Fibroblast of lung (primary cell): ENCODE measurements around the gene PIN1. TPM values are rescaled to one million over a fixed set of nuclear protein-coding genes. Genes with fewer than 3 reads are reported as not detected.

Experiments
- DNase-seq, 2 donors: peaks; one replicate each; pipeline versions ENCODE4 v3.0.0 to v3.0.0-alpha.2; 2010; ENCODE audit warnings: low read depth in 2 of 2
- H2AFZ ChIP-seq: 2 replicates; pipeline ENCODE4 v1.5.1; 2012; ENCODE audit warnings: low read length, control low read depth, inconsistent platforms
- H3K27ac ChIP-seq: 2 replicates; pipeline ENCODE4 v1.5.1; 2011; ENCODE audit warnings: low read length, control low read depth; ENCODE audit not compliant: insufficient read depth
- H3K27me3 ChIP-seq: 2 replicates; pipeline ENCODE4 v1.5.1; 2011; ENCODE audit warnings: mild to moderate bottlenecking, low read length; ENCODE audit not compliant: control insufficient read depth, insufficient read depth
- H3K36me3 ChIP-seq: 2 replicates; pipeline ENCODE4 v1.5.1; 2011; ENCODE audit warnings: low read length; ENCODE audit not compliant: control insufficient read depth, insufficient read depth
- H3K4me1 ChIP-seq: 2 replicates; pipeline ENCODE4 v1.5.1; 2011; ENCODE audit warnings: low read length; ENCODE audit not compliant: control insufficient read depth, insufficient read depth; ENCODE audit errors: extremely low read depth
- H3K4me2 ChIP-seq: 2 replicates; pipeline ENCODE4 v1.5.1; 2011; ENCODE audit warnings: low read length, control low read depth; ENCODE audit not compliant: insufficient read depth; ENCODE audit errors: extremely low read depth
- H3K4me3 ChIP-seq, 4 experiments: fragments of 200-600 bp in 1 of 4; sonication (generic) in 1 of 4; replicated peaks in 1 of 4; 2 replicates each; pipeline ENCODE4 v1.5.1; 2011 to 2016; ENCODE audit warnings: low read length in 4 of 4, low read depth in 3 of 4, mild to moderate bottlenecking in 3 of 4, control low read depth in 2 of 4, inconsistent platforms in 1 of 4, mixed read lengths in 1 of 4; ENCODE audit not compliant: insufficient read depth in 1 of 4; ENCODE audit errors: control extremely low read depth in 1 of 4
- H3K79me2 ChIP-seq: 2 replicates; pipeline ENCODE4 v1.5.1; 2012; ENCODE audit warnings: mild to moderate bottlenecking, low read length, inconsistent platforms; ENCODE audit not compliant: control insufficient read depth, insufficient read depth
- H3K9ac ChIP-seq: 2 replicates; pipeline ENCODE4 v1.5.1; 2011; ENCODE audit warnings: mild to moderate bottlenecking, low read length, control low read depth; ENCODE audit not compliant: insufficient read depth
- H3K9me3 ChIP-seq: 2 replicates; pipeline ENCODE4 v1.5.1; 2012; ENCODE audit warnings: low read depth, low read length; ENCODE audit not compliant: control insufficient read depth, insufficient read depth
- H4K20me1 ChIP-seq: 2 replicates; pipeline ENCODE4 v1.5.1; 2011; ENCODE audit warnings: low read length; ENCODE audit not compliant: control insufficient read depth, insufficient read depth; ENCODE audit errors: extremely low read depth
- EZH2 ChIP-seq: IDR thresholded peaks from 2 replicates; pipeline ENCODE4 v1.5.1; 2012; ENCODE audit warnings: low read length, control low read depth, mild to moderate bottlenecking; ENCODE audit errors: missing control alignments
- polyA plus RNA-seq, 2 donors: library from polyadenylated mRNA; depleted of rRNA in 1 of 2; stranded (reverse) in 1 of 2; unstranded in 1 of 2; fragments of >200 nt; gene quantifications; 2 replicates each; pipeline ENCODE4 v1.2.1, GENCODE V29; 2011 to 2012; ENCODE audit warnings: missing spikeins in 1 of 2
- total RNA-seq: library from RNA; depleted of rRNA; stranded (reverse); fragments of >200 nt; gene quantifications from 2 replicates; pipeline ENCODE4 v1.2.1, GENCODE V29; 2014
- TF ChIP-seq, protein P1 (sequence below), 2 donors: IDR thresholded peaks in 1 of 2; conservative IDR thresholded peaks in 1 of 2; 1 replicate in 1 of 2; 2 replicates in 1 of 2; pipeline ENCODE4 v1.5.1; 2011 to 2012; ENCODE audit warnings: low read length in 2 of 2, control low read depth in 1 of 2, inconsistent platforms in 1 of 2, low read depth in 1 of 2, mild to moderate bottlenecking in 1 of 2

Gene PIN1
- total and polyA plus RNA-seq, 2 donors (not counting 1 experiment from before 2014, with no cell fraction given): 33.4 to 98.8 TPM

DNA sequence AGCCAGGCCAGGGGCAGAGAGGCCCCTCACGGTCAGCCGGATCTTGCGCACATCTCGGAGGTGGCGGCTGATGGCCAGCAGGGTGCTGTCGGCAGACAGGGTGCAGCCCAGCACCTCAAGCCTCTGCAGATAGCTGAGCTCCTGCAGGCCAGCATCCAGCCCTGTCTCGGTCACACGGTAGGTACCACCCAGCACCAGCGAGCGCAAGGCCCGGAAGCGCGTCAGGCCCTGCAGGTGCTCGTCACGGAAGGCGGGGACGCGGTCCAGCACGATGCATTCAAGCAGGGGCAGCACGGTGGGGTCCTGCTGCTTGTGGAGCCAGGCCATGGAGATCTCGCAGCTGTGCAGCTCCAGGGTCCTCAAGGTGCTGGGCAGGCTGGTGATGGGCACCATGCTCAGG, 24.0 kb upstream of the PIN1 start:
- no peaks in the 10 kb centered on the region for H3K9me3 ChIP-seq
- TF ChIP-seq EZH2: no peak
- TF ChIP-seq, protein P1, sequence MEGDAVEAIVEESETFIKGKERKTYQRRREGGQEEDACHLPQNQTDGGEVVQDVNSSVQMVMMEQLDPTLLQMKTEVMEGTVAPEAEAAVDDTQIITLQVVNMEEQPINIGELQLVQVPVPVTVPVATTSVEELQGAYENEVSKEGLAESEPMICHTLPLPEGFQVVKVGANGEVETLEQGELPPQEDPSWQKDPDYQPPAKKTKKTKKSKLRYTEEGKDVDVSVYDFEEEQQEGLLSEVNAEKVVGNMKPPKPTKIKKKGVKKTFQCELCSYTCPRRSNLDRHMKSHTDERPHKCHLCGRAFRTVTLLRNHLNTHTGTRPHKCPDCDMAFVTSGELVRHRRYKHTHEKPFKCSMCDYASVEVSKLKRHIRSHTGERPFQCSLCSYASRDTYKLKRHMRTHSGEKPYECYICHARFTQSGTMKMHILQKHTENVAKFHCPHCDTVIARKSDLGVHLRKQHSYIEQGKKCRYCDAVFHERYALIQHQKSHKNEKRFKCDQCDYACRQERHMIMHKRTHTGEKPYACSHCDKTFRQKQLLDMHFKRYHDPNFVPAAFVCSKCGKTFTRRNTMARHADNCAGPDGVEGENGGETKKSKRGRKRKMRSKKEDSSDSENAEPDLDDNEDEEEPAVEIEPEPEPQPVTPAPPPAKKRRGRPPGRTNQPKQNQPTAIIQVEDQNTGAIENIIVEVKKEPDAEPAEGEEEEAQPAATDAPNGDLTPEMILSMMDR (conservative IDR thresholded peaks at IDR 0.05 in 1 of 2, IDR thresholded peaks at IDR 0.05 in 1 of 2; ENCODE audit: low read depth in 1 of 2, low read length in 2 of 2): no peak
- no peak overlapping the region for H3K4me3 ChIP-seq
- H3K4me2 ChIP-seq: no peak overlapping the region
- H3K4me1 ChIP-seq: no peaks in the 10 kb centered on the region
- H3K9ac ChIP-seq: no peak overlapping the region
- H4K20me1 ChIP-seq: no peaks in the 10 kb centered on the region
- H3K27me3 ChIP-seq: no peaks in the 10 kb centered on the region
- no peak for DNase-seq
- H3K36me3 ChIP-seq: peaks cover 17% of the 10 kb centered on the region
- peaks cover 6% of the 10 kb centered on the region for H3K79me2 ChIP-seq
- no peak overlapping the region for H2AFZ ChIP-seq
- H3K27ac ChIP-seq: no peak overlapping the region

DNA sequence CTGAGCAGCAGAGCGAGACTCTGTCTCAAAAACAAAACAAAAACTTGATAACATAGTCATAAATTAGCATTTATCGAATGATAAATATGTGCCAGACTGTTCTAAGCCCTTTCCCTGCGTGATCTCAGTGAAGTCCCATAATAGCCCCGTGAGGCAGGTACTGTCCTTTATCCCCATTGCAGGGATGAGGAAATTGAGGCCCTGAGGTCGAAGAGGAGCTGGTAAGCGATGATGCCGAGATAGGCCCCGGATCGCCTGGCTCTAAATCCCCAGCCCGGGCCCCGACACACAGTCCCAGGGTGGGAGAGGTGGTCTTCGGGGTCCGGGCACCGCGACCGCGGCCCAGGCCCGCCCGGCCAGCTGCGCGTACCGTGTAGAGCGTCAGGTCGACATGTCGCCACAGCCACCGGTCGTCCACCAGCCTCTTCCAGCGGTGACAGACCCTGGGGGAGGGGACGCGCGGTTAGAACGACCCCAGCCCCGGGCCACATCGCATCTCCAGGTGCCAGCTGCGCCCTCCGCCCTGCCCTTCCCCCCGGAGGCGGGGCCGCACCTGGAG, 16.9 kb upstream of the PIN1 start:
- H4K20me1 ChIP-seq: no peaks in the 10 kb centered on the region
- H2AFZ ChIP-seq: peak overlapping the region; percentile 89
- H3K9ac ChIP-seq: peak overlapping the region; percentile 99
- no peaks in the 10 kb centered on the region for H3K4me1 ChIP-seq
- peak overlapping the region; percentile 96 to 100 (median 98) for H3K4me3 ChIP-seq
- no peaks in the 10 kb centered on the region for H3K36me3 ChIP-seq
- TF ChIP-seq, protein P1 (conservative IDR thresholded peaks at IDR 0.05 in 1 of 2, IDR thresholded peaks at IDR 0.05 in 1 of 2; ENCODE audit: low read depth in 1 of 2, low read length in 2 of 2): no peak
- no peak for TF ChIP-seq EZH2
- H3K79me2 ChIP-seq: peaks cover 29% of the 10 kb centered on the region
- peak overlapping the region; percentile 97 for H3K4me2 ChIP-seq
- no peaks in the 10 kb centered on the region for H3K9me3 ChIP-seq
- no peaks in the 10 kb centered on the region for H3K27me3 ChIP-seq
- DNase-seq: no peak
- H3K27ac ChIP-seq: peak overlapping the region; percentile 98

DNA sequence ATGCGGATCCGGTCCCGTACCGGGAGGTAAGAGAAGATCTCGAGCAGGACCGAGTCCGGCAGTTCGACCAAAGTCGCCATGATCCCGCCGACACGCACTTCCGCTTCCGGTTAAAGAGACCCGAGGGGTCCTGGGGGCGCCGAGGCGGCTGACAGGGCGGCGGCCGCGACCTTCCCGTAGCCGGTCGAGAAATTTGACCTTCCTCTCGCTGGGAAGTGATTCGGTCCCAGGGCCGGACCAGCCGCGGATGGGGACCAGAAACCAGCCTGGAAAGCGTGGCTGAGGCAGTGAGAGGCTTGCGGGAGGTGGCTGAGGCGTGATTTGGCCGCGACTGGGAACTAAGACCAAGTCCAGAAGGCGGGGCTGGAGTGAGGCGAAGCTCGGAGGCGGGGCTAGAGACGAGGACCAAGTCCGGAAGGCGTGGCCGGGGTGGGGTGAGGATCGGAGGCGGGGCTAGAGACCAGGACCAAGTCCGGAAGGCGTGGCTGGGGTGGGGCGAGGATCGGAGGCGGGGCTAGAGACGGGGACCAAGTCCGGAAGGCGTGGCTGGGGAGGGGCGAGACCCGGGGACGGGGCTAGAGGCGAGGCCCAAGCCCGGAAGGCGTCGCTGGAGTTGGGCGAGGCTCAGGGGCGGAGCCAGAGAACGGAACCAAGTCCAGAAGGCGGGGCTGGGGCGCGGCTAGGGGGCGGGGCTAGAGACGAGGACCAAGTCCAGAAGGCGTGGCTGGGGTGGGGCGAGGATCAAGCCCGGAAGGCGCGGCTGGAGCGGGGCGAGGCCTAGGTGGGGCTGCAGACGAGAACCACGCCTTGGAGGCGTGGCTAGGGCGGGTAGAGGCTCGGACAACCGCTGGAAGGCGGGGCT, 16.2 kb upstream of the PIN1 start, which contains the start of gene FBXL12:
Gene FBXL12 (minus strand): TSS at position 346 of the 862 bp plus-strand sequence. CDS start 266 bp downstream, at position 80.
- Histone ChIP-seq H3K27ac (peak within 1 kb of the TSS; percentile 98), H3K79me2 (peaks cover 29% of the 10 kb centered on the region), H3K9me3 (no peaks in the 10 kb centered on the region), H3K36me3 (no peaks in the 10 kb centered on the region), H3K4me1 (no peaks in the 10 kb centered on the region), H3K4me3 (peak within 1 kb of the TSS; percentile 96 to 100 (median 98)), H3K4me2 (peak within 1 kb of the TSS; percentile 97), H3K9ac (peak within 1 kb of the TSS; percentile 99), H2AFZ (peak within 1 kb of the TSS; percentile 89), H3K27me3 (no peaks in the 10 kb centered on the region), H4K20me1 (no peaks in the 10 kb centered on the region)
- peak; percentile 98 to 100 for DNase-seq
- TF ChIP-seq, protein P1 (conservative IDR thresholded peaks at IDR 0.05 in 1 of 2, IDR thresholded peaks at IDR 0.05 in 1 of 2; ENCODE audit: low read depth in 1 of 2, low read length in 2 of 2): no peak
- TF ChIP-seq EZH2: no peak
